GM18951 (cell line): ENCODE measurements around the gene IL9R.
"Not testable (repeated sequence)": the region's sequence is repeated elsewhere in the genome, so short reads cannot be mapped to it uniquely, and the experiment has no call there.

Experiments
- POLR2A ChIP-seq: IDR thresholded peaks from 4 replicates; pipeline ENCODE4 v1.6.1; 2011; ENCODE audit warnings: mild to moderate bottlenecking; ENCODE audit not compliant: insufficient read length, insufficient read depth; ENCODE audit errors: extremely low read depth
- in situ Hi-C: fragments of 300-500 bp; cut with MboI; formaldehyde crosslinking; loops from one replicate; pipeline ENCODE4 v1.12.0; 2022; ENCODE audit warnings: low sequenced_read_pairs, mixed read lengths, inconsistent platforms; ENCODE audit not compliant: unreplicated experiment

Gene IL9R

GRCh38 chrX:156003486-156004185 is 6.1 kb downstream of the IL9R start:
- TF ChIP-seq POLR2A, result no peak
- in situ Hi-C loops, result no loop called here

GRCh38 chrX:156004256-156004655 is 6.8 kb downstream of the IL9R start:
- TF ChIP-seq POLR2A, result no peak
- in situ Hi-C loops, result no loop called here

GRCh38 chrX:156004740-156005139 is 7.2 kb downstream of the IL9R start:
- no peak for TF ChIP-seq POLR2A
- in situ Hi-C loops, result no loop called here

GRCh38 chrX:156005144-156005543 is 7.6 kb downstream of the IL9R start:
- TF ChIP-seq POLR2A, result no peak
- in situ Hi-C loops, result no loop called here

GRCh38 chrX:156006468-156006867 is 9.0 kb downstream of the IL9R start:
- in situ Hi-C loops, result not testable (repeated sequence)

- in situ Hi-C loops, result not testable (repeated sequence)
Observed at GRCh38 chrX:156008379-156008778, 10.9 kb downstream of the IL9R start.

- TF ChIP-seq POLR2A, result no peak
- in situ Hi-C loops, result no loop called here
Observed at GRCh38 chrX:156008915-156009314, 11.4 kb downstream of the IL9R start.

GRCh38 chrX:156009691-156010090 is 12.2 kb downstream of the IL9R start:
- in situ Hi-C loops, result not testable (repeated sequence)

- in situ Hi-C loops, result not testable (repeated sequence)
Observed at GRCh38 chrX:156013286-156013953, 15.9 kb downstream of the IL9R start.

GRCh38 chrX:156019846-156020245 is 22.4 kb downstream of the IL9R start:
- in situ Hi-C loops, result not testable (repeated sequence)

- in situ Hi-C loops, result not testable (repeated sequence)
Observed at GRCh38 chrX:156023002-156023401, 25.5 kb downstream of the IL9R start.

- in situ Hi-C loops, result not testable (repeated sequence)
Observed at GRCh38 chrX:156024949-156025492, 27.5 kb downstream of the IL9R start.

- in situ Hi-C loops, result not testable (repeated sequence)
Observed at GRCh38 chrX:156028653-156029237, 31.2 kb downstream of the IL9R start.

GRCh38 chrX:156029296-156029695 is 31.8 kb downstream of the IL9R start:
- in situ Hi-C loops, result not testable (repeated sequence)

GRCh38 chrX:156029707-156030442 is 32.4 kb downstream of the IL9R start:
- in situ Hi-C loops, result not testable (repeated sequence)

- in situ Hi-C loops, result not testable (repeated sequence)
Observed at GRCh38 chrX:156030474-156030873, 33.0 kb downstream of the IL9R start.
